Stimulated activated CD4-positive, alpha-beta T cell treated with anti-CD3 and anti-CD28 coated beads, Interleukin-4, amount 100 ng/mL, for 24 hours (primary cell): ENCODE results near the gene HSFX3.
"Not testable (repeated sequence)": the region's sequence is repeated elsewhere in the genome, so short reads cannot be mapped to it uniquely, and the experiment has no call there.

Source experiments
- DNase-seq: peaks from one replicate; pipeline ENCODE4 v3.0.0-alpha.2; 2020

HSFX3 gene, protein sequence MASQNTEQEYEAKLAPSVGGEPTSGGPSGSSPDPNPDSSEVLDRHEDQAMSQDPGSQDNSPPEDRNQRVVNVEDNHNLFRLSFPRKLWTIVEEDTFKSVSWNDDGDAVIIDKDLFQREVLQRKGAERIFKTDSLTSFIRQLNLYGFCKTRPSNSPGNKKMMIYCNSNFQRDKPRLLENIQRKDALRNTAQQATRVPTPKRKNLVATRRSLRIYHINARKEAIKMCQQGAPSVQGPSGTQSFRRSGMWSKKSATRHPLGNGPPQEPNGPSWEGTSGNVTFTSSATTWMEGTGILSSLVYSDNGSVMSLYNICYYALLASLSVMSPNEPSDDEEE

DNA sequence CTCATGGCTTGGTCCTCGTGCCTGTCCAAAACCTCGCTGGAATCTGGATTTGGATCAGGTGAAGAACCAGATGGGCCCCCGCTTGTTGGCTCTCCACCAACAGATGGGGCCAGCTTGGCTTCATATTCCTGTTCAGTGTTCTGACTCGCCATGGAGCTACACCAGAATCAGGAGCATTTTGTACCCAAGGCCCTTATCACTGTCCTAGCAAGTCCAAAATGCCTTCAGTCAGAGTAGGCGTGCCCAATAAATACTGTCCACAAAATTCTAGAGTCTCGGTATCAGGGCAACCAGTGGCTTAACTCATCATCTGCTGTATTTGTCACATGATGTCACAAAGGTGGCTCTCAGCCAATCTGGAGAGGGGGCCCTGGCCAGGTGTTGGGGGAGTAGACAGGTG is at the start of gene HSFX3:
HSFX3 (minus strand) TSS at position 224 of the 400 bp plus-strand sequence; CDS start at position 152, 72 bp downstream.
- DNase-seq, result not testable (repeated sequence)

DNA sequence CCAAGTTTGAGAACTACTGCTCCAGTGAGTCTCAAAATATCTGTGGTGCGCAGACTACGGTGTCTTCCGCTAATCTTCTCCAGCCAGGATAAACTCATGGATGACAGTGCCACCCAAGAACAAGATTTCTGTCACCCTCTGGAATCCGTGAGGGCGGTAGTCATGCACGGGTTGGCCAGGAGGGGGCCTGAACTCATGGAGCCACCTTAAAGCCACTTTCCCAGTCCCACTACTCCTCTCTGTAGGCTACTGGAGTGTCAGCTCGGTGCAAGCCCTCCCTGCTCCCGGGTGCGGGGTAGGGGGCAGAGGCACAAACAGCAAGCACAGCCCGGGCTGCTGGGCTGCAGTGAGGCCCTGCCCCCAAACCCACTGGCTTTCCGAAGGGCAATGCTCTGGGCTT is 48.9 kb upstream of the HSFX3 start:
- DNase-seq, result not testable (repeated sequence)

DNA sequence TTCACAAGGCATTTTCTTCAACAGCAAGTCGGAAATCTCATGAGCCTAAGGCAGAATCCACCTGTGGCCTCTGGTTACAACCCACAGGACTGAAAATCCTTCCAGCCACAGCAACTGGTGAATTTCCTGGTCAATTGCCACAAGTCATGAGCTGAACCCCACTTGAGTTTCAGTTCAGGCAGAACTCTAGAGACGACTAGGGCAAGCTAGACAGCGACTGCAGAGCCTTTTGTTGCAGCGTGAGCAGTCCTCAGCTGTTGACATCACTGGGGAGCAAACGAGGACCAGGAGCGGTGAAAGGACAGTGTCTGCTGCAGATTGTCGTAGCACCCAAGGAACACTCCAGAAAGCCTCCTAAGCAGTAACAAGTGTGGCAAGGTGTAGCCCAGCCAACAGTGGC is 46.2 kb upstream of the HSFX3 start:
- DNase-seq, result not testable (repeated sequence)

DNA sequence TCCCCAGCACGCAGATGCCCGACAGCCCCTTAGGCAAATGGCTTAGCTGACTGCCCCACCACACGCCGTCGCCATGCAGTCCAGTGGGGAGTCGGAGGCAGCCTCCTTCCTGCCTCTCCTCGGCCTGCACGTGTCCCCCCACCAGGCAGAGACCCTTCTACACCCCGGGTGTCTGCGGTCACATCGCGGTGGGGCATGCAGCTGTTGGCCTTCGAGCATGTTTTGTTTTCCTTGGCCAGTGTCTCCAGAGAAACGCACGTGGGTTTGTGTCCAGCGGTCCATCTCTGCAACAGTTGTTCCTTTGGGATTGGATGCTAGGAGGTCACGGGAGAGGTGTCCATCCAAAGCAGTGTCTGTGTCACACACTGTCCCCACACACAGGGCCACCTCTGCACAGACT is 45.5 kb upstream of the HSFX3 start, which contains the start of gene HSFX2:
HSFX2 (minus strand) TSS at position 101 of the 400 bp plus-strand sequence. CDS start 614 bp downstream, outside the sequence.
- not testable (repeated sequence) for DNase-seq

DNA sequence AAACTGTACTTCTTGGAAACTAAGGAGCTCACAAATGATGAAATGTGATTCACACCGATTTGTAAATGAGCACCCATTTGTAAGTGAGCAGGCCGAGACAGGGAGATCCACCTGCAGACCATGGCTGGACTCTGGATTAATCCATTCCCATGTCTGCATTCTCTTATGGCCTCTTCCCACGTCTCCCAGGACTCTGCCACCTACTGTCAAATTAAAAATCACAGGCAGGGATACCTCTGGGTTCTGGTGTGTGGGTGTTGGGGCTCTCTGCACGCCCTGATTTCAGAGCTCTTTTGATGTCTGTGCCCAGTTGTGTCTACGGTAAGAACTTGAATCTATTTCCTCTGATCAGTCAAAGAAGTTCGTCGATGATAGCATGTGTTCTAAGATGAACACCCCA is 41.3 kb upstream of the HSFX3 start:
- not testable (repeated sequence) for DNase-seq

DNA sequence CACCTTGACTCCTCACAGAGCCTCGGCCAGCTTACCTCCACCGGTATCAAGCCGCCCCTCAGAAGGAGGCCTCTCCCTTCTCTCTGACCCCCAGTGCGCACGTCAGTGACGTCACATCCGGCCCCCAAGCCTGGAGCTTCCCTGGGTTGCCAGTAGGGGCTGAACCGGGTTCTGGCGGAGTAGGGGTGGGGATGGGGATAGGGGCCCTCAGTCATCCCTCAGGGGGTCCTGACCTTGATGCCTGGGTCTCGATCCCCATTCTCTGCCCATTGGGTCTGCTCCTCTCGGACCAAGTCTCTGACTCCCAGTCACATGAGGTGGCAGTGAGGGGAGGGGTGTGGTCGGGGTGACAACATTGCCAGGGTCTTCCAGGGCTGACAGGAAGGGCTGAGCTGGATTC is 37.6 kb upstream of the HSFX3 start, which contains the start of gene MAGEA9B:
MAGEA9B (minus strand) TSS at position 101 of the 400 bp plus-strand sequence. CDS start 4,280 bp downstream, outside the sequence.
- DNase-seq, result not testable (repeated sequence)

DNA sequence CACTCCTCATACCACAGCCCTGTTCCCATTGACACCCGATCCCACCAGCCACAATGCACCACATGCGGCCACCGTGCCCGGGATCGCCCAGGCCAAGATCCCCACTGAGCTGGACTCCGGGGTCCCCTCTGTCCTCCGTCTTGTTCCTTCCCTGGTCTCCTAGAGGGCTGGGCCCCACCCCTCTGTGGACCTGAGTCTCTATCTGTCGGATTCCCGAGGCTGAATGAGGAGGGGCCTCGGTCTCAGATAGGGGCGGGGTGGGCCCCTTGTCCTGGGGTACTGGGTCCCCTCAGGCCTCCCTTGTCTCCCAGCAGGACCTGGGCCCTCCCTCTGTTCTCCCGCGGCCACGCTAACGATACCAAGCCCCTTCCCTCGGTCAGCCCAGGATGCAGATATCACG is 35.9 kb upstream of the HSFX3 start:
- not testable (repeated sequence) for DNase-seq

DNA sequence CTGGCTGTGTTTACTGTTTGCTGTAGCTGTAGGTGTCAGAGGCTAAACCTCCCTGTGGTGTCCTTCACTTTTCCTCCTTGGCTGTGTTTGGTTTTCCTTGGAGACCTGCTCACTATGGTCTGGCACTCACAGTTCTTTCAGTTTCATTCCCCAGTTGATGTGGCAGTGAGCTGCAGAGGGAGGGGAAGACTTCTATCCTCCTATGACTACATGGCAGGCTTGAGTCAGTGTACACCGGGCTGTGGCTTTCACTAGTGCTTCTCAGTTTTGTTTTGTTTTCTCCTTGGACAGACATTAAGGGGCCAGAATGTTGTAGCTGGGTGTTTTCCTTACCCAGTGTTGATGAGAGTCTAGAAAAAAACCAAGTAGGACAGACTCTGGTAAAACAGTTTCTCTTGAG is 23.7 kb upstream of the HSFX3 start:
- not testable (repeated sequence) for DNase-seq

DNA sequence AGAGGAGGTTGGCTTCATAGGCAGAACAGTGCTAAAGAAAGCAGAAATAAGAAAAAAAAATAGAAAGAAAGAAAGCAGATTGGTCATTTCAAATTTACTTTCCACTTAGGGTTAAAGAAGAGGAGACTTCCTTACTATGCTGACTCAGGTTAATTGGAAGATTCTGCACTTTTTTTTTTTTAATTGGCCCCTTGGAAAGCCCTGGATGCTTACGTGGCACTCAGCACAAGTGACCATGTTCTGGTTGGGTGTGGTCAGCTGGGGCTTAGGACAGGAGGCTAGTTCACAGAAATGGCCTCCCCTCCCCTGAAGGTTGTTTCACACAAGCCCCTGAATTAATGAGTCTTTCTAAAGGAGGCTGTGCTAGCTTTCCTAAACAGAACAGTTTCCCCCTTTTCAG is 23.0 kb upstream of the HSFX3 start:
- no peak for DNase-seq

DNA sequence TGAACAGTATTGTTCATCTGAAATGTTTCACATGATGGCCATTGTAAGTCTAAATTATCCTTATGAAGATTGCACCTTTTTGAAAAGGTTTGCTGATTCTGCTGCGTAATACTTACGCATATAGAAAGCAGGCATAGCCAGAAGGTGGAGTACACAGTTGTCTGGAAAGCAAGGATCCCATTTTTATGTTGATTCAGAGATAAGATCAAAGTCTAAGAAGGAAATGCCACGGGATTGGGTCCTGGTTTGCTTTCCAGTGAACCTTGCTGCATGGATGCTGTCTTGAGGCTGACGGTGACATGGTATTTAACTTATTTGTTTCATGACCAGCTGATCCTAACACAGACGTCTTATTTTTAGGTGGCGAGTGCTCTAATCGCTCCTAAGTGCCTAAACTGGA is 22.0 kb upstream of the HSFX3 start:
- DNase-seq, result no peak

DNA sequence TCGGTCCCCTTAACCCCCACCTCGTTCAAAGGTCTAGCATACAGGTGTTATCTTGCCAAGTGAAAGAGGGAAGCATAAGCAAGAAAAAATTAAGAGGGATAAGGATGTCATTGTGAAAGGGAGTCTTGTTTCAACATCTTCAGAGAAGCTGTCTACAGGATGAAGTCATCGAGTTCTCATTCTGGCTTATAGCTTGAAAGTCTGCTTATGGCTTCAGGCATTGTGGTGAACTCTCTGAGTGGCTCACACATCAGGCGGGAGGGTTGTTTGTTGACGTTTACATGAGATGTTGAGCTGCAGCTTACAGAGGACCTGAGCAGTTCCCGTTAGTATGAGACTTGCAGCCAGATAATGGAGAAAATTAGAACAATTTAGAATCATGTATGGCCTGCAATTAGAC is 20.9 kb upstream of the HSFX3 start:
- no peak for DNase-seq

DNA sequence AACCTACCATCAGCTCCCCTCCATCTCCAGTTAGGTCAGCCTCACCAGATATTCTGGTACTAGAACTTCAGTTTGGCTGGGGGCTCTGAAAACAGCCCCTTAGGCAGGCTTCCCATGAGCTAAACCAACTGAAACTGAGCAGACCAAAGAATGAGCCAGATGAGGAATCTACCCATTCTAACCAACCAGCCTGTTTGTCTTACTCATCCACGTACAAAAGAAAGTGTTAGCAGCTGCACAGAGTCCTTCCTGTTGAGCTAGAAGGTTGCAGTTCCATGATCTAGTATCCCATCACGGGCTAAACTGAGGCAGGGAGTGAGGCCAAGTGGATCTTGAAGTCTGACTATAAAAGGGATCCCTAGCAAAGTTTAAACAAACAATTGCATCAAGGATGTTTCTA is 20.0 kb upstream of the HSFX3 start:
- DNase-seq, result no peak

DNA sequence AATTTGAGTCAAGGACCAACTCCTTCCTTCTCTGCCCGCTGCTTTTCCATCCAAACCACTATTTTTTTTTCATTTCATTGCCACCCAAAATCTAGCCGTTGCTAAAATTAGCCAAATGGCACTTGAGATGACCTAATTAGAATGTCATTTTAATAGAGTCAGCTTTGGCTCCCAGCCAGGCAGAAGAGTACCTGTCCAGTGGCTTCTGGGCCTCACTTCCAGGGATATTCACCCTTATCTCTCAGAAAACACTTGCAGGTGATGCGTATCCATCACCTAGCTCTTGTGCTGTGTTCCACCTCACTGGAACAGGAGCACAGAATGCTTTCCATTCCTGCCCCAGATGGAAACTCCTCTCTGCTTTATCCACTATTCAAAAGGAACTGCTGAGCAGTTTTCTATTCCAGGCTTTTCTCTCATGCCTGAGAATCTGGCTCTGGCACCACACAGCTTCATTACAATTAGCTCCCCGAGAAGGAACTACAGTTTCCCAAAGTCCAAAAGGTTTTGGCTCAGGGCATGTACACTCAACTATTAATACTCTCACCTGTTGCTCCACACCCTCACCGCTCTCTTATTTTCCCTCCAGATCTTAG is 19.1 kb upstream of the HSFX3 start:
- DNase-seq, result no peak

DNA sequence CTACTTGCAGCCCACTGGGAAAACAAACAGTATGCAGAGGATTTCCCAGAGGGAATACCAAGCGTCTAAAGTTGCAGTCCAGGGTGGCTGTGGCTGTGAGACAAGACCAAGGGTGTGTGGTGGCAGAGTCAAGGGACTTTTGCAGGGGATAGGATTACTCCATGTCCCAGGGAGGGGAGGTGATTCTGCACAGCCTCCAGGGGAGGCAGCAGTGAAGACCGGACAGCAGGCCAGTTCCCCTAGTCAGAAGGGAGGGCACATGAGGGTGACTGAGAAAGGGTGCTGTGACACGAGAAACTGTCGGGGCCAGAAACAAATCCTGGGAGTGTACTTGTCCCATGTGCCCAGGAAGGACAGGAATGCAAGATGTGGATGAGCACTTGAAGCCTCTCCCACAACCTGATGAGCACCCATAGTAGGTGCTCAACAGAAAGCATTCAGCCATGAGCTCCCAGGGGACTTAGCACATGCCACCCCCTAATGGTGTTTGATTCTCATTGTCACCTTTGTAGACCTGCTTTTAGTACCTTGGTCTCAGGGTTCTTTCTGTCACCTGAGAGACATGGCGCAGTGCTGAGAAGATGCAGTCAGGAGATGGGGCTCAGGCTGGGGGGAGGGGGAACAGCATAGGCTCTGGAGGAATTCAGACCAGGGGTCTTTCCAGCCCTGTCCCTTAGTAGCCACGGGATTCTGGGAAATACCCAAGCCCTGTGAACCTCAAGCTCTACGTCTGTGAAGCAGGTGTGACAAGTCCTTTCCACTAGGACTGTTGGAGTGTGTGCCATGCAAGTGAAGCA is 18.1 kb upstream of the HSFX3 start:
- no peak for DNase-seq

DNA sequence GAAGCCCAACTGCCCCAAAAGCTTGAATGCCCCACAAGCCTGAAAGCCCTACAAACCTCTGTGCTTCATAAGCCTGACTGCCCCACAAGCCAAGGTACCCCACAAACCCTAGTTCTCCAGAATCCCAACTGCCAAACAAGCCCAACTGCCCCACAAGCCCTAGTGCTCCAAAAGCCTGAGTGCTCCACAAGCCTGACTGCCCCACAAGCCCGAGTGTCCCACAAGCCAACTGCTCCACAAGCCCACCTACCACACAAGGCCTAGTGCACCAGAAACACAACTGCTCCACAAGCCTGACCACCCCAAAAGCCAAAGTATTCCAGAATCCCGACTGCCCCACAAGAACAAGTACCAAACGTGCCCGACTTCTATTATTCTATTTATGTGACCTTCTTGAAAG is 13.6 kb upstream of the HSFX3 start:
- no peak for DNase-seq

DNA sequence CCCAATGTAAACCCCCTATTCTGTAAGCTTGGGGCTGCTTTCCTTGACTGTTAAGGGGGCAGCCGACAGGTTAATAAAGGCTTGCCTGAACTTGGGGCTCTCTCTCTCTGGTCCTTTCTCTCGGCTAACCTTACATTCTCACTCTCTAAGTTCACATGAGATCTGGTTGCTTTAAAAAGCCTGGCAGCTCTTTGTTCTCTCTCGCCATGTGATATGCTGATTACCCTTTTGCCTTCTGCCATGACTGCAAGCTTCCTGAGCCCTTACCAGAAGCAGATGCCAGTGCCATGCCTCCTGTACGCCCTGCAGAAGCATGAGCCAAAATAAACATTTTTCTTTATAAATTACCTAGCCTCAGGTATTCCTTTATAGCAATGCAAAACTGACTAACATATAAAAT is 5.5 kb upstream of the HSFX3 start:
- not testable (repeated sequence) for DNase-seq

DNA sequence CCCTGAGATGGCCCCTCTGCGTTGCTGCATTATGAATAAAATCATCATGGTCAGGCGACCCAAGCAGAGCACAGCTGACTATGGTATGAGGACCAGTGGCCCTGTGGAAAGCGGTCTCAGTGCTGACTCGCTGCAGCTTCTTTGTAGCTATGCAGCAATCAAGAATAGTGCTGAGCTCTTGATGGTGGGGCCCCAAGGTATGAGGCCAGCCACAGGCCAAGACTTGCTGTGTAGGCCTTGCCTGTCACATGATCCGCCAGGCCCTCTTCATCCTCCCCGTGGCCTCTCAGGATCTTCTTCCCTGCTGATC is 2.2 kb upstream of the HSFX3 start:
- DNase-seq, result not testable (repeated sequence)

DNA sequence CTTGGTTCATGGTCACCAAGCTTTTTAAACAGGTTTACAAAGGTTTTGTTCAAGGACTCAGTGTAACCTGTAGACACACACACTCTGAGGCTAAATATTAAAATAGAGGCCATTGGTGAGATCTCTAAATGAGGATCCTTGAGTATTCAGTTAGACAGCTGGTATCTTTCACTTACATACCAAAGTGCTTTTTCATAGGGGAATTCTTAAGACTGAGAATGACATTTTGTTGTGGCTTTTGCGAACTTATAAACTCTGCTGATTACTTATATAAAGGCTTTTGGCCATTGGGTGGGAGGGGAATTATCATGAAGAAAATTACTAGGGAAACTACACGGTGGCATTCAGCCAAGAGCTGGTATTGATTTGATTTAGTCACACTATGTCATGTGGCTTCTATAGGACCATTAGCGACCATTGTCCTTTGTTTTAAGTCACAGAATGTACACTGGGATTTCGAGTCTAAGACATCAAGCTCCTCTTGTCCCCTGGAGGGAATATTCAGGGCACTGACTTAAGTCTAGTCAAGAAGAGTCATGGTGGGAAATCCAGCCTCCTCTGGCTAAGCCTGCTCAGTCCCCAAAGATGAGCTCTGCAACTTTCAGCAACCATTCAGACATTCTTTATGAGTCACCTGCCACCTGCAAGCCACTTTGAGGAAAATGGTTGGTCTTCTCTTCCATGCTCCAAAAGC is 1.7 kb upstream of the HSFX3 start:
- not testable (repeated sequence) for DNase-seq

DNA sequence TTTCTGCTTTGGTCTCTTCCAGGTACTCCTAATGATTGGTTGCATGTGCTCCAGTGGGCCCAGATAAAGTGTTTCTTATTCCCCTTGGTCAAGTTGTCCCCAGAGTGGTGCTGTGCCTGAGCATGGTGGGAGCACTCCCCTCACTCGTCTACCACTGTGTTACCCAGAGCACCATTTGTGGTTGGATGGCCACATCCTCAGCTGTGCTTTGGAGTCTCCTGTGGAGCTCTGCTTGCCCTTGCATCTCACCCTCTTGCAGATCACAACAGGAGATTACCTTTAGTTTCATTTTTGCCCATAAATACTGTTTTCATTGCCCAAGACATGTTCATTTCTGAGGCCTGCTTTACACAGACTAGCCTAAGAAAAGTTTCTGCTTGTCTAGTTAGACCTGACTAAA is 730 bp upstream of the HSFX3 start:
- not testable (repeated sequence) for DNase-seq

DNA sequence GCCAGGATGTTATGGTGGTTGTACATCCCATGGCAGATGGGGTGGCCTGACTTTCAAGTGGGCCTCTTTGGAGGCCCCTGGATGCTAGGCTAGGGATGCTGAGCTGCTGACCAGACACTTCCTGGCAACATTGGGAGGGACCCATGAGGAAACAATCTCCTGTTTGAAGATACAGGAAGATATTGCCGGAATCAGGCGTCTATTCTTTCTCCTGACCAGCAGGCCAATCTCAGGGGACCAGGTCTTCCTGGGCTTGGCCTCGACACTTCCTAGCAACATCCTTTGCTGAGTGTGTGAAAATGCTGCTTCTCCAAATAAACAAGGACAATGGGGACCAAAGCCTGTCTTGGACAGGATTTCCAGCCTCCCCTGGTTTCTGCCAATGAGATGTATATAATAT is 1.9 kb downstream of the HSFX3 start:
- not testable (repeated sequence) for DNase-seq

DNA sequence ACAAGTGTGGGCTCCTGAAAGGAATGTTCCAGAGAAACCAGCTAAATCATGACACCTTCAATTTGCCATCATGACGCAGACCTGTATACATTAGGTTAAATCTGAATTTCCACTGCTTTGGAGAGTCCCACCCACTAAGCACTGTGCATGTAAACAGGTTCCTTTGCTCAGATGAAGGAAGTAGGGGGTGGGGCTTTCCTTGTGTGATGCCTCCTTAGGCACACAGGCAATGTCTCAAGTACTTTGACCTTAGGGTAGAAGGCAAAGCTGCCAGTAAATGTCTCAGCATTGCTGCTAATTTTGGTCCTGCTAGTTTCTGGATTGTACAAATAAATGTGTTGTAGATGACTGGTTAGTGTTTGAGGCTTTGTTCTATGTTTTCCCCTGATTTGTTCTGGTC is 2.8 kb downstream of the HSFX3 start:
- not testable (repeated sequence) for DNase-seq

DNA sequence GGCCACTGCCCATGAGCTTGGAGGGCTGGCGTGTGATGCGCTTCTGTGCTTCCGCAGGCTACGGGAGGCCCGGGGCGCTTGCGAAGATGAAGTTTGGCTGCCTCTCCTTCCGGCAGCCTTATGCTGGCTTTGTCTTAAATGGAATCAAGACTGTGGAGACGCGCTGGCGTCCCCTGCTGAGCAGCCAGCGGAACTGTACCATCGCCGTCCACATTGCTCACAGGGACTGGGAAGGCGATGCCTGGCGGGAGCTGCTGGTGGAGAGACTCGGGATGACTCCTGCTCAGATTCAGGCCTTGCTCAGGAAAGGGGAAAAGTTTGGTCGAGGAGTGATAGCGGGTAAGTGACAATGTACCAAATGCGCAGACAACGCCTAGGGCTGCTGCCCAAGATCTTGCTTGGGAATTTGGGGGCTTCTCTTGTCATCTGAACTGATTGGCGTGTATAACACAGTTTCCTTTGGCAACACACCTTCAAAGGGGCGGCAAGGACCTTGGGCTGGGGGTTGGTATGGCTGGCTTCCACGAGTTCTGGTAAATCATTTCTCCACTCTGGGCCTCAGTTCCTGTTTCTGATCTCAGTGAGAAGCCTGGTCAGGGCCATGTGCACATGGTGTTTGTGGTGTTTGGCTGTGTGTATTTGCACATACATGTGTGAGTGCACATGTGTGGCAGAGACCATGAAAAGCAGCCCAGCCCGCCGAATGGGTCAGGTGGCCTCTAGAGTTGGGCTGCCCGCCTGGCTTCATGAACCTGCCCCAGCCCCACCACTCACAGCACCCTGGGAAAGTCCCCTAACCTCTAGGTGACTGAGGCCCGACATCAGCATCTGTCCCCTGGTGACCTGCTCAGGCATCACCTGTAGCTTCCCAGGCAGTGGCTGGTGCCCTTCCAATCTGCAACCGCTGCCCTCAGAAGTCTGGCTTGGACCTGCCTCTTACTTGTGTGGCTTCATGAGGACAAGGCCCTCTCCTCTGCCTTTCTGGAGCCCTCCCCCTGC is 3.9 kb downstream of the HSFX3 start:
- DNase-seq, result not testable (repeated sequence)
